Keratinocyte (primary cell): ENCODE results near the gene IL17RC. TPM values are rescaled to one million over a fixed set of nuclear protein-coding genes. Genes with fewer than 3 reads are reported as not detected.

ENCODE experiments used
- DNase-seq: peaks from one replicate; pipeline ENCODE4 v3.0.0-alpha.2; 2011; ENCODE audit warnings: low read depth, missing footprints, low spot score
- FAIRE-seq: peaks from 2 replicates; lab custom pipeline; 2011; peaks lifted over from hg19 to GRCh38; lab: Jason Lieb, UNC
- H2AFZ ChIP-seq: 2 replicates; pipeline ENCODE4 v1.6.0; 2012; ENCODE audit warnings: low read length, control low read depth, inconsistent platforms; ENCODE audit not compliant: control insufficient read depth
- H3K27ac ChIP-seq: 2 replicates; pipeline ENCODE4 v1.5.1; 2011; ENCODE audit warnings: low read length; ENCODE audit not compliant: control insufficient read depth, insufficient read depth
- H3K27me3 ChIP-seq: 3 replicates; pipeline ENCODE4 v1.6.0; 2011; ENCODE audit warnings: low read length; ENCODE audit not compliant: control insufficient read depth, insufficient read depth; ENCODE audit errors: extremely low read depth
- H3K36me3 ChIP-seq, 2 experiments: 2 replicates in 1 of 2; 3 replicates in 1 of 2; pipeline ENCODE4 v1.5.1; 2011; ENCODE audit warnings: low read length in 2 of 2, mild to moderate bottlenecking in 1 of 2; ENCODE audit not compliant: control insufficient read depth in 2 of 2, insufficient read depth in 2 of 2; ENCODE audit errors: extremely low read depth in 1 of 2
- H3K4me1 ChIP-seq: 3 replicates; pipeline ENCODE4 v1.5.1; 2011; ENCODE audit warnings: low read length; ENCODE audit not compliant: control insufficient read depth, insufficient read depth; ENCODE audit errors: extremely low read depth
- H3K4me2 ChIP-seq: 3 replicates; pipeline ENCODE4 v1.6.0; 2011; ENCODE audit warnings: low read depth, low read length; ENCODE audit not compliant: control insufficient read depth, insufficient read depth; ENCODE audit errors: extremely low read depth
- H3K4me3 ChIP-seq, 3 experiments: fragments of 200-600 bp in 1 of 3; sonication (generic) in 1 of 3; 2 replicates in 2 of 3; 3 replicates in 1 of 3; pipeline ENCODE4 v1.5.1; 2011 to 2016; ENCODE audit warnings: low read length in 3 of 3, mild to moderate bottlenecking in 3 of 3, control low read depth in 2 of 3, inconsistent platforms in 1 of 3, low read depth in 1 of 3, mixed read lengths in 1 of 3, mixed run types in 1 of 3, moderate library complexity in 1 of 3; ENCODE audit not compliant: control insufficient read depth in 2 of 3, insufficient read depth in 2 of 3; ENCODE audit errors: extremely low read depth in 1 of 3
- H3K79me2 ChIP-seq: 2 replicates; pipeline ENCODE4 v1.6.0; 2012; ENCODE audit warnings: low read length; ENCODE audit not compliant: control insufficient read depth, insufficient read depth
- H3K9ac ChIP-seq: 3 replicates; pipeline ENCODE4 v1.6.0; 2011; ENCODE audit warnings: low read length; ENCODE audit not compliant: control insufficient read depth, insufficient read depth; ENCODE audit errors: extremely low read depth
- H3K9me1 ChIP-seq: 3 replicates; pipeline ENCODE4 v1.6.0; 2011; ENCODE audit warnings: low read length; ENCODE audit not compliant: control insufficient read depth, insufficient read depth; ENCODE audit errors: extremely low read depth
- H3K9me3 ChIP-seq: 2 replicates; pipeline ENCODE4 v1.5.1; 2012; ENCODE audit warnings: low read depth, low read length; ENCODE audit not compliant: control insufficient read depth
- H4K20me1 ChIP-seq: 3 replicates; pipeline ENCODE4 v1.6.0; 2011; ENCODE audit warnings: low read length; ENCODE audit not compliant: control insufficient read depth, insufficient read depth; ENCODE audit errors: extremely low read depth
- EZH2 ChIP-seq: IDR thresholded peaks from one replicate; pipeline ENCODE4 v1.6.1; 2012; ENCODE audit warnings: inconsistent platforms, mild to moderate bottlenecking, low read length, moderate library complexity
- dilution Hi-C: fragments of 300-500 bp; cut with MboI; formaldehyde crosslinking; loops from one replicate; pipeline ENCODE4 v1.7.0; 2020; ENCODE audit warnings: low sequenced_read_pairs; ENCODE audit not compliant: extremely low pct_ligation_motif_present
- polyA minus RNA-seq, 3 experiments: library from RNA; depleted of rRNA, polyadenylated mRNA; stranded (reverse); fragments of >200 nt; gene quantifications; 1 replicate in 1 of 3; 2 replicates in 1 of 3; 3 replicates in 1 of 3; pipeline ENCODE4 v1.2.3, GENCODE V29; 2011
- polyA plus RNA-seq, 5 experiments: library from polyadenylated mRNA; depleted of rRNA in 3 of 5; stranded (reverse) in 3 of 5; stranded (forward) in 1 of 5; unstranded in 1 of 5; fragments of >200 nt; gene quantifications; 1 replicate in 1 of 5; 2 replicates in 3 of 5; 3 replicates in 1 of 5; pipeline versions ENCODE4 v1.2.1 to v1.2.3, GENCODE V29; 2011 to 2012; ENCODE audit warnings: missing spikeins in 2 of 5, low read depth in 1 of 5, low replicate concordance in 1 of 5
- TF ChIP-seq, protein P1 (sequence below), 3 experiments: IDR thresholded peaks in 1 of 3; conservative IDR thresholded peaks in 1 of 3; optimal IDR thresholded peaks in 1 of 3; 2 replicates in 2 of 3; 3 replicates in 1 of 3; pipeline versions ENCODE3 to v1.5.1; 2011; ENCODE audit warnings: low read length in 3 of 3, mild to moderate bottlenecking in 3 of 3, moderate library complexity in 2 of 3, control low read depth in 1 of 3, inconsistent platforms in 1 of 3; ENCODE audit not compliant: insufficient read depth in 2 of 3; ENCODE audit errors: extremely low read depth in 1 of 3

The IL17RC gene
- 6.3 to 12.7 TPM (median 7.4 TPM) in 3 replicates for polyA plus RNA-seq
- 11.4 TPM for polyA plus RNA-seq (2011; ENCODE audit: low read depth)
- polyA plus RNA-seq (2011; cell fraction: cytosol; rRNA removed), result 5.2 and 8.5 TPM in 2 replicates
- polyA plus RNA-seq (2011; cell fraction: nucleus; rRNA removed), result 15.8 and 17.6 TPM in 2 replicates
- polyA plus RNA-seq (2012; ENCODE audit: low replicate concordance), result 8.2 and 17.4 TPM in 2 replicates
- 14.8 to 17.4 TPM (median 15.8 TPM) in 3 replicates for polyA minus RNA-seq
- polyA minus RNA-seq (2011; cell fraction: cytosol; rRNA and poly(A)+ RNA removed), result 18.6 TPM
- polyA minus RNA-seq (2011; cell fraction: nucleus; rRNA and poly(A)+ RNA removed), result 7.2 and 8.9 TPM in 2 replicates

GRCh38 chr3:9916734-9917680 is at the start of gene IL17RC:
TSS of gene IL17RC (plus strand) at chr3:9917098. CDS start at chr3:9917316, 218 bp downstream.
- peaks cover 40% of the 10 kb centered on the region for H3K4me1 ChIP-seq
- FAIRE-seq, result peak; percentile 86
- H3K4me2 ChIP-seq, result peak within 1 kb of the TSS; percentile 94
- no peaks in the 10 kb centered on the region for H3K79me2 ChIP-seq
- no peaks in the 10 kb centered on the region for H4K20me1 ChIP-seq
- H3K4me3 ChIP-seq, result peak within 1 kb of the TSS; percentile 33 to 77 (median 65)
- peak within 1 kb of the TSS; percentile 27 for H2AFZ ChIP-seq
- no peaks in the 10 kb centered on the region for H3K9me1 ChIP-seq
- peak within 1 kb of the TSS; percentile 79 for H3K27ac ChIP-seq
- H3K9ac ChIP-seq, result peak within 1 kb of the TSS; percentile 77
- H3K36me3 ChIP-seq, result peaks cover 0 to 5% of the 10 kb centered on the region in 2 experiments
- DNase-seq, result peak; percentile 90
- TF ChIP-seq, protein P1, sequence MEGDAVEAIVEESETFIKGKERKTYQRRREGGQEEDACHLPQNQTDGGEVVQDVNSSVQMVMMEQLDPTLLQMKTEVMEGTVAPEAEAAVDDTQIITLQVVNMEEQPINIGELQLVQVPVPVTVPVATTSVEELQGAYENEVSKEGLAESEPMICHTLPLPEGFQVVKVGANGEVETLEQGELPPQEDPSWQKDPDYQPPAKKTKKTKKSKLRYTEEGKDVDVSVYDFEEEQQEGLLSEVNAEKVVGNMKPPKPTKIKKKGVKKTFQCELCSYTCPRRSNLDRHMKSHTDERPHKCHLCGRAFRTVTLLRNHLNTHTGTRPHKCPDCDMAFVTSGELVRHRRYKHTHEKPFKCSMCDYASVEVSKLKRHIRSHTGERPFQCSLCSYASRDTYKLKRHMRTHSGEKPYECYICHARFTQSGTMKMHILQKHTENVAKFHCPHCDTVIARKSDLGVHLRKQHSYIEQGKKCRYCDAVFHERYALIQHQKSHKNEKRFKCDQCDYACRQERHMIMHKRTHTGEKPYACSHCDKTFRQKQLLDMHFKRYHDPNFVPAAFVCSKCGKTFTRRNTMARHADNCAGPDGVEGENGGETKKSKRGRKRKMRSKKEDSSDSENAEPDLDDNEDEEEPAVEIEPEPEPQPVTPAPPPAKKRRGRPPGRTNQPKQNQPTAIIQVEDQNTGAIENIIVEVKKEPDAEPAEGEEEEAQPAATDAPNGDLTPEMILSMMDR (optimal IDR thresholded peaks at IDR 0.05 in 1 of 3, IDR thresholded peaks at IDR 0.05 in 1 of 3, conservative IDR thresholded peaks at IDR 0.05 in 1 of 3; ENCODE audit: extremely low read depth in 1 of 3, insufficient read depth in 2 of 3, low read length in 3 of 3), result no peak
- no peak for TF ChIP-seq EZH2
- no peaks in the 10 kb centered on the region for H3K9me3 ChIP-seq
- no peaks in the 10 kb centered on the region for H3K27me3 ChIP-seq
- dilution Hi-C loops, result no loop called here

DNA sequence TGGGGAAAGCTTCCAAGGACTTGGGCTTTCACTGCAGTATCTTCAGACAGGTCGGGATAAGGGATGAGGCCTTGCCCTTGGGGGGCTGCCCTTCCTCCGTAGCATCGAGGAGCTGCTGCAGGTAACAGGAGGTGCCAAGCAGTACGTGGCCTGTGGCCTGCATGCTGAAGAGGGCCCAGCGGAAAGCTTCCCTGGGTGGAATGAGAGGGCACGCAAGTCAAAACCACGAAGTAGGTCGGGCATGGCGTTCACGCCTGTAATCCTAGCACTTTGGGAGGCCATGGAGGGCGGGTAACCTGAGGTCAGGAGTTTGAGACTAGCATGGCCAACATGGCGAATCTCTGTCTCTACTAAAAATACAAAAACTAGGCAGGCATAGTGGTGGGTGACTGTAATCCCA is 49.8 kb upstream of the IL17RC start:
- H2AFZ ChIP-seq, result no peak overlapping the region
- H3K4me1 ChIP-seq, result peaks cover 3% of the 10 kb centered on the region
- H3K9me3 ChIP-seq, result no peaks in the 10 kb centered on the region
- no peaks in the 10 kb centered on the region for H3K36me3 ChIP-seq
- no peaks in the 10 kb centered on the region for H4K20me1 ChIP-seq
- dilution Hi-C loops, result no loop called here
- TF ChIP-seq, protein P1 (optimal IDR thresholded peaks at IDR 0.05 in 1 of 3, IDR thresholded peaks at IDR 0.05 in 1 of 3, conservative IDR thresholded peaks at IDR 0.05 in 1 of 3; ENCODE audit: extremely low read depth in 1 of 3, insufficient read depth in 2 of 3, low read length in 3 of 3), result no peak
- TF ChIP-seq EZH2, result no peak
- no peak overlapping the region for H3K4me3 ChIP-seq
- DNase-seq (no peak), FAIRE-seq (no peak)
- no peak overlapping the region for H3K4me2 ChIP-seq
- no peak overlapping the region for H3K9ac ChIP-seq
- no peaks in the 10 kb centered on the region for H3K27me3 ChIP-seq
- no peaks in the 10 kb centered on the region for H3K9me1 ChIP-seq
- H3K27ac ChIP-seq, result no peak overlapping the region
- H3K79me2 ChIP-seq, result no peaks in the 10 kb centered on the region
